ENCODE measurements around the gene DOP1A. TPM values are rescaled to one million over a fixed set of nuclear protein-coding genes. Genes with fewer than 3 reads are reported as not detected.

DOP1A gene
- total and polyA plus RNA-seq, 5 donors = 6.5 to 19.9 (median 19.4) TPM

GRCh38 chr6:83119742-83120300, 52.4 kb downstream of the DOP1A start:
- H3K27me3 ChIP-seq (ENCODE audit: control insufficient read depth, insufficient read depth) = no peaks in the 10 kb centered on the region
- no peak overlapping the region for H3K4me3 ChIP-seq (ENCODE audit: low read length)
- ATAC-seq (no peak), DNase-seq (no peak)
- WGBS = 90% methylated on average over 2 of the region's 2 CpGs
- H3K27ac ChIP-seq (ENCODE audit: low read length) = no peak overlapping the region
- H3K9me3 ChIP-seq (ENCODE audit: control insufficient read depth, low read length) = no peaks in the 10 kb centered on the region
- no peaks in the 10 kb centered on the region for H3K4me1 ChIP-seq (ENCODE audit: control insufficient read depth, insufficient read depth, low read length)
- intact Hi-C loops (cut with DNase I) = no loop called here

- 97% methylated on average over 3 of the region's 3 CpGs for WGBS
- no peak for ATAC-seq
- intact Hi-C loops (cut with DNase I) = no loop called here
Observed at GRCh38 chr6:83124553-83124952, 57.1 kb downstream of the DOP1A start.

DNA sequence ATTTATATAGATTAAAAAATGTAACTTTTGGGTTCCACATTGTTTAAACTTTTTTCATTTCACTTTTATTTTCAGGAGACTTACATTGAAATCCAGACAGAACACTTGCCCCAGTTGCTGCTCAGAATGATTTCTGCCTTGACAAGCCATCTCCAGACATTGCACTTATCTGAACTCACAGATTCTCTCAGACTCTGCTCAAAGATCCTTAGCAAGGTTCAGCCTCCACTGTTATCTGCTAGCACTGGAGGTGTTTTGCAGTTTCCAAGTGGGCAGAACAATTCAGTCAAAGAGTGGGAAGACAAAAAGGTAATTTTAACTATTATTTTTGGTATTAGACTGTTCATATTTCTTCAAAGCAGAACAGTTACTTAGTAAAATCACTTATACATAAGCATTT, 58.0 kb downstream of the DOP1A start:
- intact Hi-C loops (cut with DNase I) = no loop called here
- Histone ChIP-seq H3K27me3 (ENCODE audit: control insufficient read depth, insufficient read depth) (no peaks in the 10 kb centered on the region), H3K4me3 (ENCODE audit: low read length) (no peak overlapping the region), H3K9me3 (ENCODE audit: control insufficient read depth, low read length) (no peaks in the 10 kb centered on the region), H3K27ac (ENCODE audit: low read length) (no peak overlapping the region), H3K4me1 (ENCODE audit: control insufficient read depth, insufficient read depth, low read length) (no peaks in the 10 kb centered on the region)
- ATAC-seq (no peak), DNase-seq (no peak)

More at GRCh38 chr6:83124553-83124952, 57.1 kb downstream of the DOP1A start:
- H3K27me3 ChIP-seq (ENCODE audit: control insufficient read depth, insufficient read depth) = no peaks in the 10 kb centered on the region
- H3K27ac ChIP-seq (ENCODE audit: low read length) = no peak overlapping the region
- no peaks in the 10 kb centered on the region for H3K9me3 ChIP-seq (ENCODE audit: control insufficient read depth, low read length)
- DNase-seq = no peak
- no peak overlapping the region for H3K4me3 ChIP-seq (ENCODE audit: low read length)
- H3K4me1 ChIP-seq (ENCODE audit: control insufficient read depth, insufficient read depth, low read length) = no peaks in the 10 kb centered on the region

- no peak overlapping the region for H3K4me3 ChIP-seq (ENCODE audit: low read length)
- H3K4me1 ChIP-seq (ENCODE audit: control insufficient read depth, insufficient read depth, low read length) = no peaks in the 10 kb centered on the region
- ATAC-seq (no peak), DNase-seq (no peak)
- no peak overlapping the region for H3K27ac ChIP-seq (ENCODE audit: low read length)
- WGBS = 90% methylated on average over 2 of the region's 2 CpGs
- H3K9me3 ChIP-seq (ENCODE audit: control insufficient read depth, low read length) = no peaks in the 10 kb centered on the region
- H3K27me3 ChIP-seq (ENCODE audit: control insufficient read depth, insufficient read depth) = no peaks in the 10 kb centered on the region
- intact Hi-C loops (cut with DNase I) = no loop called here
Observed at GRCh38 chr6:83126223-83126622, 58.8 kb downstream of the DOP1A start.

- Histone ChIP-seq H3K4me1 (ENCODE audit: control insufficient read depth, insufficient read depth, low read length) (no peaks in the 10 kb centered on the region), H3K9me3 (ENCODE audit: control insufficient read depth, low read length) (no peaks in the 10 kb centered on the region), H3K4me3 (ENCODE audit: low read length) (no peak overlapping the region), H3K27ac (ENCODE audit: low read length) (no peak overlapping the region), H3K27me3 (ENCODE audit: control insufficient read depth, insufficient read depth) (no peaks in the 10 kb centered on the region)
- DNase-seq (no peak), ATAC-seq (no peak)
- intact Hi-C loops (cut with DNase I) = no loop called here
- 94% methylated on average over 5 of the region's 5 CpGs for WGBS
Observed at GRCh38 chr6:83126807-83127206, 59.3 kb downstream of the DOP1A start.

GRCh38 chr6:83127258-83127657, 59.8 kb downstream of the DOP1A start:
- Histone ChIP-seq H3K4me1 (ENCODE audit: control insufficient read depth, insufficient read depth, low read length) (no peaks in the 10 kb centered on the region), H3K27me3 (ENCODE audit: control insufficient read depth, insufficient read depth) (no peaks in the 10 kb centered on the region), H3K27ac (ENCODE audit: low read length) (no peak overlapping the region), H3K4me3 (ENCODE audit: low read length) (no peak overlapping the region), H3K9me3 (ENCODE audit: control insufficient read depth, low read length) (no peaks in the 10 kb centered on the region)
- intact Hi-C loops (cut with DNase I) = no loop called here
- 91% methylated on average over 5 of the region's 5 CpGs for WGBS
- DNase-seq (no peak), ATAC-seq (no peak)

- intact Hi-C loops (cut with DNase I) = no loop called here
- H3K4me3 ChIP-seq (ENCODE audit: low read length) = no peak overlapping the region
- no peaks in the 10 kb centered on the region for H3K4me1 ChIP-seq (ENCODE audit: control insufficient read depth, insufficient read depth, low read length)
- H3K9me3 ChIP-seq (ENCODE audit: control insufficient read depth, low read length) = no peaks in the 10 kb centered on the region
- no peak for ATAC-seq
- DNase-seq = no peak
- no peaks in the 10 kb centered on the region for H3K27me3 ChIP-seq (ENCODE audit: control insufficient read depth, insufficient read depth)
- no peak overlapping the region for H3K27ac ChIP-seq (ENCODE audit: low read length)
- WGBS = 98% methylated on average over 2 of the region's 2 CpGs
Observed at GRCh38 chr6:83127976-83128375, 60.5 kb downstream of the DOP1A start.

DNA sequence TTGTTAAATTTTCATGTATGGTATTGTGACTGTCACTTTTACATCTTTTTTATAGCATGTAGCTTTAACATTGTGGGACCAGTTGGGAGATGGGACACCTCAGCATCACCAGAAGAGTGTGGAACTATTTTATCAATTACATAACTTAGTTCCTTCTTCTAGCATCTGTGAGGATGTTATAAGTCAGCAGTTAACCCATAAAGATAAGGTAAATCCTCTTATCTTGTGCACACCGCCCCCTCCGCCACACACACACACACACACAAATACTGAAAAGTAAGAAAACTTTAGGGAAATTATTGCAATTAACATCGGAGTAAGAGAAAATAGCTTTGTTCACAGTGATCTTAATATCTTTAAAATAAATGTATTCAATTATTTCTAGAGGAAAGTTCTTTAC, 64.7 kb downstream of the DOP1A start:
- H3K4me3 ChIP-seq (ENCODE audit: low read length) = no peak overlapping the region
- H3K9me3 ChIP-seq (ENCODE audit: control insufficient read depth, low read length) = no peaks in the 10 kb centered on the region
- intact Hi-C loops (cut with DNase I) = no loop called here
- H3K27me3 ChIP-seq (ENCODE audit: control insufficient read depth, insufficient read depth) = no peaks in the 10 kb centered on the region
- no peak for DNase-seq
- no peaks in the 10 kb centered on the region for H3K4me1 ChIP-seq (ENCODE audit: control insufficient read depth, insufficient read depth, low read length)
- WGBS = 88% methylated on average over 3 of the region's 3 CpGs
- no peak overlapping the region for H3K27ac ChIP-seq (ENCODE audit: low read length)
- ATAC-seq = no peak

DNA sequence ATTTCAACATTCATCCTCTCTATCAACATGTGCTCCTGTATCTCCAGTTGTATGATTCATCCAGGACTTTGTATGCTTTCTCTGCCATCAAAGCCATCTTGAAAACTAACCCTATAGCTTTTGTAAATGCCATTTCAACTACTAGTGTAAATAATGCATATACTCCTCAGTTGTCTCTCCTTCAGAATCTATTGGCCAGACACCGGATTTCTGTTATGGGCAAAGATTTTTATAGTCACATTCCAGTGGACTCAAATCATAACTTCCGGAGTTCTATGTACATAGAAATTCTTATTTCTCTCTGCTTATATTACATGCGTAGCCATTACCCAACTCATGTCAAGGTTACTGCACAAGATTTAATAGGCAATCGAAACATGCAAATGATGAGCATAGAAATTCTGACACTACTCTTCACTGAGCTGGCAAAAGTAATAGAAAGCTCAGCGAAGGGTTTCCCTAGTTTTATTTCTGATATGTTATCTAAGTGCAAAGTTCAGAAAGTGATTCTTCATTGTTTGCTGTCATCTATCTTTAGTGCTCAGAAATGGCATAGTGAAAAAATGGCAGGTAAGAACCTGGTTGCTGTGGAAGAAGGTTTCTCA, 70.7 kb downstream of the DOP1A start:
- no peaks in the 10 kb centered on the region for H3K9me3 ChIP-seq (ENCODE audit: control insufficient read depth, low read length)
- H3K4me3 ChIP-seq (ENCODE audit: low read length) = no peak overlapping the region
- H3K27me3 ChIP-seq (ENCODE audit: control insufficient read depth, insufficient read depth) = no peaks in the 10 kb centered on the region
- no peak for ATAC-seq
- 91% methylated on average over 5 of the region's 5 CpGs for WGBS
- intact Hi-C loops (cut with DNase I) = no loop called here
- no peak overlapping the region for H3K27ac ChIP-seq (ENCODE audit: low read length)
- H3K4me1 ChIP-seq (ENCODE audit: control insufficient read depth, insufficient read depth, low read length) = no peaks in the 10 kb centered on the region
- DNase-seq = no peak

DNA sequence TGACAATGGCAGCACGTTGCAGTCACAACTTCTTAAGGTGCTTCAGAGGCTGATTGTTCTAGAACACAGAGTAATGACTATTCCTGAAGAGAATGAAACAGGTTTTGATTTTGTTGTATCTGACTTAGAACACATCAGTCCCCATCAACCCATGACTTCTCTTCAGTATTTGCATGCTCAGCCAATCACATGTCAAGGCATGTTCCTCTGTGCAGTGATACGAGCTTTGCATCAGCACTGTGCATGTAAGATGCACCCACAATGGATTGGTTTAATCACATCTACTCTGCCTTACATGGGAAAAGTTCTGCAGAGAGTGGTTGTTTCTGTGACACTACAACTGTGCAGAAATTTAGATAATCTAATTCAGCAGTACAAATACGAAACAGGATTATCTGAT, 71.3 kb downstream of the DOP1A start:
- intact Hi-C loops (cut with DNase I) = no loop called here
- Histone ChIP-seq H3K4me1 (ENCODE audit: control insufficient read depth, insufficient read depth, low read length) (no peaks in the 10 kb centered on the region), H3K9me3 (ENCODE audit: control insufficient read depth, low read length) (no peaks in the 10 kb centered on the region), H3K4me3 (ENCODE audit: low read length) (no peak overlapping the region), H3K27ac (ENCODE audit: low read length) (no peak overlapping the region), H3K27me3 (ENCODE audit: control insufficient read depth, insufficient read depth) (no peaks in the 10 kb centered on the region)
- no peak for ATAC-seq
- 85% methylated on average over 3 of the region's 3 CpGs for WGBS
- no peak for DNase-seq

DNA sequence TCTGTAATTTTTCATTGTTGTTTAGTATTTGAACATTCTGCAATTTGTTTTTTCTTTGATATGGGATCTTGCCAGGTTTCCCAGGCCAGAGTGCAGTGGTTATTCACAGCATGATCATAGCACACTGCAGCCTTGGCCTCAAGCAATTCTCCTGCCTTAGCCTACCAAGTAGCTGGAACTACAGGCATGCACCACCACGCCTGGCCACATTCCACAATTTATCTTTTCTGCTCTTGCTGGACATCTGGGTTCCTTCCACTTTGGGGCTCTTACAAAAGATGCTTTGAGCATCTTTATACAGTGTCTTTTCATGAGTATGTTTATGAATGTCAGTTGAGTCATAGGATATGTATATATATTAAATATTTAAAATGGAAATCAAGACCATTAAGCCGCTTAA, 83.6 kb downstream of the DOP1A start:
- intact Hi-C loops (cut with DNase I) = no loop called here
- Histone ChIP-seq H3K9me3 (ENCODE audit: control insufficient read depth, low read length) (no peaks in the 10 kb centered on the region), H3K4me1 (ENCODE audit: control insufficient read depth, insufficient read depth, low read length) (no peaks in the 10 kb centered on the region), H3K27ac (ENCODE audit: low read length) (no peak overlapping the region), H3K4me3 (ENCODE audit: low read length) (no peak overlapping the region), H3K27me3 (ENCODE audit: control insufficient read depth, insufficient read depth) (no peaks in the 10 kb centered on the region)
- DNase-seq (no peak), ATAC-seq (no peak)
- WGBS = 90% methylated on average over 2 of the region's 2 CpGs

DNA sequence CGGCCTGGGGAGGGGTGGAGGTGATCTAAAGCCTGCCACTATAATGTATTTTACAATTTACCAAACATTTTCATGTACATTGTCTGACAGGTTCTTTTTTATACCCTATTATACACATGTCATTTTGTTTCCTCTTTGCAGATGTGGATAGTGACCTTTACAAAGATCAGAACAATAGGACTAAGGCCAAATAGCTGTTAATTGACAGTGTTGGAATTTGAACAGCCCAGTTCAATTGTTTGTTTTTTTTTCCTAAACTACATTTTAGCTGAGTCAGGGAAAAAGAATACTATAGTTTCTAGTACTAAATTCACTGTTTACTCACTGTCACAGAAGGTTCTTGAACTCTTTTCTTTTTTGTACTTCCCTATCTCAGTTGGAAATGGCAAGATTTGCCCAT, 85.4 kb downstream of the DOP1A start:
- Histone ChIP-seq H3K4me3 (ENCODE audit: low read length) (no peak overlapping the region), H3K27ac (ENCODE audit: low read length) (no peak overlapping the region), H3K4me1 (ENCODE audit: control insufficient read depth, insufficient read depth, low read length) (no peaks in the 10 kb centered on the region), H3K9me3 (ENCODE audit: control insufficient read depth, low read length) (no peaks in the 10 kb centered on the region), H3K27me3 (ENCODE audit: control insufficient read depth, insufficient read depth) (no peaks in the 10 kb centered on the region)
- ATAC-seq (no peak), DNase-seq (no peak)
- WGBS = 93% methylated on average over 1 of the region's 1 CpG
- intact Hi-C loops (cut with DNase I) = no loop called here

Measured in right cardiac atrium (tissue), 5 donors.